ENCODE data around the gene TAS2R39. TPM values are rescaled to one million over a fixed set of nuclear protein-coding genes. Genes with fewer than 3 reads are reported as not detected.

TAS2R39 gene
- total RNA-seq, 1 donor from 2014 or later, result not detected

DNA sequence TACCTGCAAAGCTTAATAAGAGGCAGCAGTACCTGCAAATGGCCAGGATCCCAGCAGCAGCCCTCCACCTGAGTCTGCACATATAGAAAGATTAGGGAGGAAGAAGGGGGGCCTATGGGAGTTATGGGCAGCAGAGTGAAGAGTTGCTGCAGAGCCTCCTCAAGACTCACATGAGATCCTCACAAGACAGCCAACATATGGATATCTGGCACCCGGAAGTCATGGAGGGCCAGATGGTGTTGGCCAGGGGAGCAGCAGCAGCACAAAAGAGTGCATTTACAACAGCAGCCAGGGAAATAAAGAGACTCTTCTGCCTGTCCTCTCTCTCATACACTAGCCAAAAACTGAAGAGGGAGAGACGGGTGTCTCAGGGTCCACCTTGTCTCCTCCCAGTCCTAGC lies 34.6 kb downstream of the TAS2R39 start:
- Histone ChIP-seq H3K27ac (no peak overlapping the region), H3F3A (ENCODE audit: low read depth) (no peaks in the 10 kb centered on the region), H2AFZ (replicated peaks) (no peak overlapping the region), H3K79me2 (ENCODE audit: low read depth) (no peaks in the 10 kb centered on the region), H3K9me3 (ENCODE audit: low read depth) (no peaks in the 10 kb centered on the region), H3K9ac (no peak overlapping the region), H3K27me3 (no peaks in the 10 kb centered on the region), H3K4me3 (no peak overlapping the region), H3K36me3 (no peaks in the 10 kb centered on the region), H4K20me1 (ENCODE audit: low read depth) (no peaks in the 10 kb centered on the region), H3K4me1 (no peaks in the 10 kb centered on the region), H3K4me2 (no peak overlapping the region)
- no peak for DNase-seq (ENCODE audit: low spot score)
- Mint-ChIP-seq H3K4me3 (no peak overlapping the region), H3K9me3 (no peaks in the 10 kb centered on the region), H3K36me3 (no peaks in the 10 kb centered on the region), H3K4me1 (no peaks in the 10 kb centered on the region), H3K27ac (no peak overlapping the region), H3K27me3 (ENCODE audit: insufficient read depth, low read depth) (peaks cover 2% of the 10 kb centered on the region)
- TF ChIP-seq EZH2 (IDR thresholded peaks at IDR 0.05) (no peak), EZH2phosphoT487 (IDR thresholded peaks at IDR 0.05) (no peak)
- TF ChIP-seq, protein P1, sequence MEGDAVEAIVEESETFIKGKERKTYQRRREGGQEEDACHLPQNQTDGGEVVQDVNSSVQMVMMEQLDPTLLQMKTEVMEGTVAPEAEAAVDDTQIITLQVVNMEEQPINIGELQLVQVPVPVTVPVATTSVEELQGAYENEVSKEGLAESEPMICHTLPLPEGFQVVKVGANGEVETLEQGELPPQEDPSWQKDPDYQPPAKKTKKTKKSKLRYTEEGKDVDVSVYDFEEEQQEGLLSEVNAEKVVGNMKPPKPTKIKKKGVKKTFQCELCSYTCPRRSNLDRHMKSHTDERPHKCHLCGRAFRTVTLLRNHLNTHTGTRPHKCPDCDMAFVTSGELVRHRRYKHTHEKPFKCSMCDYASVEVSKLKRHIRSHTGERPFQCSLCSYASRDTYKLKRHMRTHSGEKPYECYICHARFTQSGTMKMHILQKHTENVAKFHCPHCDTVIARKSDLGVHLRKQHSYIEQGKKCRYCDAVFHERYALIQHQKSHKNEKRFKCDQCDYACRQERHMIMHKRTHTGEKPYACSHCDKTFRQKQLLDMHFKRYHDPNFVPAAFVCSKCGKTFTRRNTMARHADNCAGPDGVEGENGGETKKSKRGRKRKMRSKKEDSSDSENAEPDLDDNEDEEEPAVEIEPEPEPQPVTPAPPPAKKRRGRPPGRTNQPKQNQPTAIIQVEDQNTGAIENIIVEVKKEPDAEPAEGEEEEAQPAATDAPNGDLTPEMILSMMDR (IDR thresholded peaks at IDR 0.05), result no peak

DNA sequence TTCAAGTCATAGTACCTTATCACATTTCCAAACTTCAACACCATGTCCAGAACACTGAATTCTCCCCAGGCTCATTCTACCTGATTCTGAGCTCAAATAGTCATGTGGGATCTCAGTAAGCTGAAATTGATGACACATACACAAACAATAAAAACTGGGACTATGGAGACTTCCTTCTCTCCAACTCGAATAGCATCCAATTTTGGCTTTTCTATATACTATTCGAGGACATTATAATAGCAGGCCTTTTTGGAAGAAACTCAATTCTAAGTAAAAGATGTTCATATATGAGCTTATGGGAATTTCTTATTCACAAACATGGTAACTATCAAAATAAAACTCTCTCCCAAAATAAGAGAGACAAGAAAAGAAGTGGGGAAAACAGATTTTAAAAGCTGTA lies 38.1 kb downstream of the TAS2R39 start:
- H2AFZ ChIP-seq (replicated peaks), result no peak overlapping the region
- no peak overlapping the region for H3K4me3 ChIP-seq
- no peaks in the 10 kb centered on the region for H3K79me2 ChIP-seq (ENCODE audit: low read depth)
- H3K36me3 ChIP-seq, result no peaks in the 10 kb centered on the region
- DNase-seq (ENCODE audit: low spot score), result no peak
- Mint-ChIP-seq H3K4me1 (no peaks in the 10 kb centered on the region), H3K27ac (no peak overlapping the region), H3K9me3 (no peaks in the 10 kb centered on the region), H3K36me3 (no peaks in the 10 kb centered on the region), H3K4me3 (no peak overlapping the region), H3K27me3 (ENCODE audit: insufficient read depth, low read depth) (peaks cover 6% of the 10 kb centered on the region)
- TF ChIP-seq, protein P1 (IDR thresholded peaks at IDR 0.05), result no peak
- no peak for TF ChIP-seq EZH2phosphoT487 (IDR thresholded peaks at IDR 0.05)
- TF ChIP-seq EZH2 (IDR thresholded peaks at IDR 0.05), result no peak
- H3K27ac ChIP-seq, result no peak overlapping the region
- H3F3A ChIP-seq (ENCODE audit: low read depth), result no peaks in the 10 kb centered on the region
- no peaks in the 10 kb centered on the region for H4K20me1 ChIP-seq (ENCODE audit: low read depth)
- no peak overlapping the region for H3K4me2 ChIP-seq
- H3K9me3 ChIP-seq (ENCODE audit: low read depth), result no peaks in the 10 kb centered on the region
- H3K27me3 ChIP-seq, result no peaks in the 10 kb centered on the region
- no peak overlapping the region for H3K9ac ChIP-seq
- no peaks in the 10 kb centered on the region for H3K4me1 ChIP-seq

DNA sequence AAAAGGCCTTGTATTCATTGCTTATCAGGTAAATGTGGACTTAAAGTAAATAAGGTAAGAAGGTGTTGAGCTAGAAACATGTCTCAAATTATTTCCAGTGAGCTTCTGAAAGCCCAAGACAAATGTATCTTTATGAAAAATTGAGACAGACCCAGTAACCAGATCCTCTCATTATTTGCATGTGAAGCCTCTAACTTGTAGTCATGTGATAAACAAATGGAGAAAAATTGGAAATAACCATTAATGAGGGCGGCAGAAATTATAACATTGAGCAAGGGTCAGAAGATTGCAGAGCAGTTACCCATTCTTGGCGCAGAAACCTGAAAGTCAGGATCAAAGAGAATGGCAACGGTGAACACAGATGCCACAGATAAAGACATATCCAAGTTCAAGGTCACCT lies 38.5 kb downstream of the TAS2R39 start, which contains the start of gene TAS2R40:
TSS of gene TAS2R40 (plus strand) at position 301 of the 400 bp plus-strand sequence. CDS start at position 343, 42 bp downstream.
- H3K4me3 ChIP-seq, result no peak within 1 kb of the TSS
- TF ChIP-seq EZH2 (IDR thresholded peaks at IDR 0.05), result no peak
- TF ChIP-seq EZH2phosphoT487 (IDR thresholded peaks at IDR 0.05), result no peak

DNA sequence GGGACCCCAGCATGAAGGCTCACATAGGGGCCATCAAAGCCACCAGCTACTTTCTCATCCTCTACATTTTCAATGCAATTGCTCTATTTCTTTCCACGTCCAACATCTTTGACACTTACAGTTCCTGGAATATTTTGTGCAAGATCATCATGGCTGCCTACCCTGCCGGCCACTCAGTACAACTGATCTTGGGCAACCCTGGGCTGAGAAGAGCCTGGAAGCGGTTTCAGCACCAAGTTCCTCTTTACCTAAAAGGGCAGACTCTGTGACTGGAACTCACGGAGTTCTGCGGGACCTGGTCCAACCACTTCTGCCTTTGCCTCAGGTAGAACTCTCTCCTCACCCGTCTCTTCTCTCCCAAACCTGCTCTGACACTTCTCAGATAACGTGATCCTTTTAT lies 39.6 kb downstream of the TAS2R39 start:
- H3K9me3 ChIP-seq (ENCODE audit: low read depth), result no peaks in the 10 kb centered on the region
- Mint-ChIP-seq H3K27me3 (ENCODE audit: insufficient read depth, low read depth) (peaks cover 6% of the 10 kb centered on the region), H3K36me3 (no peaks in the 10 kb centered on the region), H3K9me3 (no peaks in the 10 kb centered on the region), H3K4me3 (no peak overlapping the region), H3K27ac (no peak overlapping the region), H3K4me1 (peaks cover 1% of the 10 kb centered on the region)
- no peak overlapping the region for H3K4me3 ChIP-seq
- no peak overlapping the region for H2AFZ ChIP-seq (replicated peaks)
- no peak overlapping the region for H3K4me2 ChIP-seq
- TF ChIP-seq EZH2phosphoT487 (IDR thresholded peaks at IDR 0.05) (no peak), EZH2 (IDR thresholded peaks at IDR 0.05) (no peak)
- TF ChIP-seq, protein P1 (IDR thresholded peaks at IDR 0.05), result no peak
- no peak overlapping the region for H3K27ac ChIP-seq
- no peak for DNase-seq (ENCODE audit: low spot score)
- H3K4me1 ChIP-seq, result no peaks in the 10 kb centered on the region
- no peaks in the 10 kb centered on the region for H4K20me1 ChIP-seq (ENCODE audit: low read depth)
- no peaks in the 10 kb centered on the region for H3K27me3 ChIP-seq
- H3K36me3 ChIP-seq, result no peaks in the 10 kb centered on the region
- no peaks in the 10 kb centered on the region for H3F3A ChIP-seq (ENCODE audit: low read depth)
- no peak overlapping the region for H3K9ac ChIP-seq
- H3K79me2 ChIP-seq (ENCODE audit: low read depth), result no peaks in the 10 kb centered on the region

More for the DNA sequence above, 38.5 kb downstream of the TAS2R39 start, which contains the start of gene TAS2R40:
- no peak within 1 kb of the TSS for H2AFZ ChIP-seq (replicated peaks)
- H4K20me1 ChIP-seq (ENCODE audit: low read depth), result no peaks in the 10 kb centered on the region
- H3K36me3 ChIP-seq, result no peaks in the 10 kb centered on the region
- H3K9me3 Mint-ChIP-seq, result no peaks in the 10 kb centered on the region
- no peak within 1 kb of the TSS for H3K27ac Mint-ChIP-seq
- H3K27ac ChIP-seq, result no peak within 1 kb of the TSS
- no peaks in the 10 kb centered on the region for H3K79me2 ChIP-seq (ENCODE audit: low read depth)
- H3F3A ChIP-seq (ENCODE audit: low read depth), result no peaks in the 10 kb centered on the region
- no peak within 1 kb of the TSS for H3K9ac ChIP-seq
- peaks cover 6% of the 10 kb centered on the region for H3K27me3 Mint-ChIP-seq (ENCODE audit: insufficient read depth, low read depth)
- H3K4me2 ChIP-seq, result no peak within 1 kb of the TSS
- no peaks in the 10 kb centered on the region for H3K4me1 ChIP-seq
- H3K36me3 Mint-ChIP-seq, result no peaks in the 10 kb centered on the region
- H3K4me3 Mint-ChIP-seq, result no peak within 1 kb of the TSS
- DNase-seq (ENCODE audit: low spot score), result no peak
- H3K4me1 Mint-ChIP-seq, result no peaks in the 10 kb centered on the region
- H3K27me3 ChIP-seq, result no peaks in the 10 kb centered on the region
- H3K9me3 ChIP-seq (ENCODE audit: low read depth), result no peaks in the 10 kb centered on the region
